Measurements from ENCODE around the gene USP24.

- TF ChIP-seq CTCF (IDR thresholded peaks at IDR 0.05): no peak
- no peak for TF ChIP-seq POLR2A (IDR thresholded peaks at IDR 0.05)
Measured at GRCh38 chr1:55235722-55236121, 20.6 kb upstream of the USP24 start.
